ENCODE results near the gene CCDC102B. TPM values are rescaled to one million over a fixed set of nuclear protein-coding genes. Genes with fewer than 3 reads are reported as not detected.
A peak's percentile ranks its signal among the peaks of the same experiment; 100 is the strongest.

The CCDC102B gene
- total RNA-seq, 1 experiment from 2014 or later, result 3.1 TPM

DNA sequence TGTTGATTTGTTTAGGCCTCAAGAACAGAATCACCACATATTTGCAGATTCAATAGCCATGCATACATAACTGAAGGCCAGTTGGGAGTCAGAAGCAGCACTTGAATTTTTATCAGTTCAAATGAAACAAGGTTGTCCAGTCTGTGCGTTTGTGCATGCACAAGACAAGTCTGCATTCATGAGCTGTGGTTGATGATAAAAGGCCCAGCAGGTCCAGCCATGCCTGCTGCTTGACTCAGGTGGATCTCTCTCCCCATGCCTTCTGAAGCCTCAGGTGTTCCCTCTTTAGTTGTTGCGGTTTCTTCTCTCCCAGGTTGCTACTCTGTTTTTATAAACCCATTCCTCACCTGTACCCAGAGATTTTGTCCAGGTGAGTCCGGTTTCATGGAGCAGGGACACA lies 124.5 kb downstream of the CCDC102B start:
- Mint-ChIP-seq H3K27me3 (ENCODE audit: low read depth) (no peaks in the 10 kb centered on the region; the same call in none of the 2 replicates), H3K9me3 (no peaks in the 10 kb centered on the region), H3K4me3 (no peak overlapping the region), H3K4me1 (peaks cover 2% of the 10 kb centered on the region; the same call in 1 of the 2 replicates), H3K36me3 (no peaks in the 10 kb centered on the region), H3K27ac (no peak overlapping the region)
- DNase-seq (ENCODE audit: low spot score) (no peak), ATAC-seq (no peak)
- ChIA-PET CTCF (no interaction called here), POLR2A (no interaction called here)
- TF ChIP-seq SMAD4 (CRISPR knock-in tag; IDR thresholded peaks at IDR 0.05) (no peak), ZNF232 (CRISPR knock-in tag; IDR thresholded peaks at IDR 0.05) (no peak), E2F5 (CRISPR knock-in tag; IDR thresholded peaks at IDR 0.05) (no peak), ZNF425 (CRISPR knock-in tag; conservative IDR thresholded peaks at IDR 0.05) (no peak), HMGA2 (CRISPR knock-in tag; IDR thresholded peaks at IDR 0.05) (no peak), USF1 (CRISPR knock-in tag; IDR thresholded peaks at IDR 0.05) (no peak), ZNF416 (CRISPR knock-in tag; IDR thresholded peaks at IDR 0.05) (no peak), MXD4 (CRISPR knock-in tag; IDR thresholded peaks at IDR 0.05; ENCODE audit: borderline replicate concordance) (no peak)
- TF ChIP-seq, protein P1, sequence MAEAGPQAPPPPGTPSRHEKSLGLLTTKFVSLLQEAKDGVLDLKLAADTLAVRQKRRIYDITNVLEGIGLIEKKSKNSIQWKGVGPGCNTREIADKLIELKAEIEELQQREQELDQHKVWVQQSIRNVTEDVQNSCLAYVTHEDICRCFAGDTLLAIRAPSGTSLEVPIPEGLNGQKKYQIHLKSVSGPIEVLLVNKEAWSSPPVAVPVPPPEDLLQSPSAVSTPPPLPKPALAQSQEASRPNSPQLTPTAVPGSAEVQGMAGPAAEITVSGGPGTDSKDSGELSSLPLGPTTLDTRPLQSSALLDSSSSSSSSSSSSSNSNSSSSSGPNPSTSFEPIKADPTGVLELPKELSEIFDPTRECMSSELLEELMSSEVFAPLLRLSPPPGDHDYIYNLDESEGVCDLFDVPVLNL (CRISPR knock-in tag; IDR thresholded peaks at IDR 0.05; ENCODE audit: borderline replicate concordance, low read depth), result no peak
- TF ChIP-seq, protein P2, sequence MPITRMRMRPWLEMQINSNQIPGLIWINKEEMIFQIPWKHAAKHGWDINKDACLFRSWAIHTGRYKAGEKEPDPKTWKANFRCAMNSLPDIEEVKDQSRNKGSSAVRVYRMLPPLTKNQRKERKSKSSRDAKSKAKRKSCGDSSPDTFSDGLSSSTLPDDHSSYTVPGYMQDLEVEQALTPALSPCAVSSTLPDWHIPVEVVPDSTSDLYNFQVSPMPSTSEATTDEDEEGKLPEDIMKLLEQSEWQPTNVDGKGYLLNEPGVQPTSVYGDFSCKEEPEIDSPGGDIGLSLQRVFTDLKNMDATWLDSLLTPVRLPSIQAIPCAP (CRISPR knock-in tag; IDR thresholded peaks at IDR 0.05), result no peak

GRCh38 chr18:68925268-68925667 lies 127.4 kb downstream of the CCDC102B start:
- peaks cover 7% of the 10 kb centered on the region for H3K27me3 Mint-ChIP-seq (ENCODE audit: low read depth)
- POLR2A ChIA-PET, result no interaction called here
- H3K27ac Mint-ChIP-seq, result no peak overlapping the region
- TF ChIP-seq, protein P3, sequence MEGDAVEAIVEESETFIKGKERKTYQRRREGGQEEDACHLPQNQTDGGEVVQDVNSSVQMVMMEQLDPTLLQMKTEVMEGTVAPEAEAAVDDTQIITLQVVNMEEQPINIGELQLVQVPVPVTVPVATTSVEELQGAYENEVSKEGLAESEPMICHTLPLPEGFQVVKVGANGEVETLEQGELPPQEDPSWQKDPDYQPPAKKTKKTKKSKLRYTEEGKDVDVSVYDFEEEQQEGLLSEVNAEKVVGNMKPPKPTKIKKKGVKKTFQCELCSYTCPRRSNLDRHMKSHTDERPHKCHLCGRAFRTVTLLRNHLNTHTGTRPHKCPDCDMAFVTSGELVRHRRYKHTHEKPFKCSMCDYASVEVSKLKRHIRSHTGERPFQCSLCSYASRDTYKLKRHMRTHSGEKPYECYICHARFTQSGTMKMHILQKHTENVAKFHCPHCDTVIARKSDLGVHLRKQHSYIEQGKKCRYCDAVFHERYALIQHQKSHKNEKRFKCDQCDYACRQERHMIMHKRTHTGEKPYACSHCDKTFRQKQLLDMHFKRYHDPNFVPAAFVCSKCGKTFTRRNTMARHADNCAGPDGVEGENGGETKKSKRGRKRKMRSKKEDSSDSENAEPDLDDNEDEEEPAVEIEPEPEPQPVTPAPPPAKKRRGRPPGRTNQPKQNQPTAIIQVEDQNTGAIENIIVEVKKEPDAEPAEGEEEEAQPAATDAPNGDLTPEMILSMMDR (IDR thresholded peaks at IDR 0.05), result peak; percentile 55
- no peak for TF ChIP-seq RELA (CRISPR knock-in tag; IDR thresholded peaks at IDR 0.05; ENCODE audit: borderline replicate concordance)
- no peak for TF ChIP-seq JUN (CRISPR knock-in tag; IDR thresholded peaks at IDR 0.05)
- DNase-seq (ENCODE audit: low spot score), result no peak
- no peaks in the 10 kb centered on the region for H3K9me3 Mint-ChIP-seq
- CTCF ChIA-PET, result interaction anchor here (0.7 kb wide), 1 partner anchor 9 kb away, joined by 3 read pairs; no protein-coding TSS in a partner anchor
- H3K4me1 Mint-ChIP-seq, result peaks cover 22% of the 10 kb centered on the region
- no peaks in the 10 kb centered on the region for H3K36me3 Mint-ChIP-seq
- peak; percentile 88 for ATAC-seq
- no peak overlapping the region for H3K4me3 Mint-ChIP-seq

All from WTC11 (cell line).